ENCODE data around the gene SCYL1. TPM values are rescaled to one million over a fixed set of nuclear protein-coding genes. Genes with fewer than 3 reads are reported as not detected.
A peak's percentile ranks its signal among the peaks of the same experiment; 100 is the strongest.

Gene SCYL1
- total RNA-seq, 1 experiment from 2014 or later = 54.7 TPM

DNA sequence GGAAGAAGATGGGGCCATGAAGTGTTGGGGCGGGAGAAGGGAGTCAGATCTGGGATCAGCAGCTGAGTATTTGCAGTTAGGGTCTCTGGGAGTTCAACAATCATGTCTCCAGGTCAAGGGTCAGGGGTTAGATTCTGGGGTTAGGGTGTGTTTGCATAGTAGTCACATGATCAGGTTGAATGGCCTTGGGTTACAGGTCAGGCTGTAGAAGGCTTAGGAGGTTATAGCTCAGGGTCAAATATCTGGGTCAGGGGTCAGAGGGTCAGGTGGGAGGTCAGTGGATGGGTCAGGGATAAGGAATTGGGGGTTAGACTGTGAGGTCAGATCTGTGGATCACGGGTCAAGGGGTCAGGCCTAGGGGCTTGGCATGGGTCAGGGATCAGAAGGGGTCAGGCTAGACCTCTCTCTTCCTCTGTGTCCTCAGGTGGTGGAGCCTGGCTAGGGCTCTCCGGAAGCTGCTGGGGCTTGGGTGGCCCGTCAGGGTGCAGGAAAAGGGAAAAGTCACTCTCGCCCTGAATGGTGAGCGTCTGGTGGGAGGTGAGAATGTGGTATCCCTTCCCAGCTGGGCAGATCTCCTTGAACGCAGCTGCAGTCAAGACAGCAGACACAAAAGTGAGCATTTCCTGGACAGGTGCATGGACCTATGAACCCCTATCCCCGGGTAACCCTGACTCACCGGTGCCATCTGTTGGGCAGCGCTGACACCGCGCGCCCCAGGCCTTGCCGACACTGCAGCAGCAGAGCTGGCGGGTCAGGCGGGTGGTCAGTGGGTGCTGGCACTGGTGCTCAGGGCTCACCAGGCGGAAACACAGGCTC is 26.9 kb downstream of the SCYL1 start:
- Histone ChIP-seq H3K23me2 (ENCODE audit: insufficient read length, low read depth, low read length, poor library complexity, severe bottlenecking) (no peaks in the 10 kb centered on the region), H4K91ac (ENCODE audit: insufficient read length, low read depth, low read length) (no peak overlapping the region), H3K18ac (ENCODE audit: insufficient read length, low read depth, low read length) (no peak overlapping the region), H3K23ac (ENCODE audit: insufficient read length, low read depth, low read length) (no peak overlapping the region), H3K79me2 (ENCODE audit: insufficient read depth, low read length) (no peaks in the 10 kb centered on the region), H4K5ac (ENCODE audit: insufficient read length, low read depth, low read length) (no peak overlapping the region), H3K14ac (ENCODE audit: insufficient read depth, low read length) (no peak overlapping the region), H4K8ac (replicated peaks; ENCODE audit: insufficient read length, low read depth, low read length) (no peak overlapping the region), H2BK20ac (ENCODE audit: low read depth, low read length, poor library complexity, severe bottlenecking) (no peak overlapping the region), H3K9ac (ENCODE audit: extremely low read depth, insufficient read length, low read length) (no peak overlapping the region), H3K79me1 (ENCODE audit: insufficient read depth, low read depth, low read length, poor library complexity, severe bottlenecking) (no peaks in the 10 kb centered on the region), H2AFZ (ENCODE audit: low read length) (no peak overlapping the region), H3K9me3 (ENCODE audit: control insufficient read depth, low read depth, low read length) (no peaks in the 10 kb centered on the region), H3K4ac (ENCODE audit: low read depth, low read length) (no peak overlapping the region), H3K4me1 (ENCODE audit: insufficient read depth, low read length) (peaks cover 6% of the 10 kb centered on the region; the same call in 1 of the 2 replicates), H4K20me1 (ENCODE audit: control insufficient read depth, insufficient read depth, insufficient read length) (no peaks in the 10 kb centered on the region), H2BK12ac (ENCODE audit: insufficient read length, low read depth, low read length) (no peak overlapping the region), H2BK15ac (ENCODE audit: low read depth, low read length) (no peak overlapping the region), H3K27me3 (ENCODE audit: insufficient read depth, low read length) (no peaks in the 10 kb centered on the region; the same call in 1 of the 2 replicates), H2AK5ac (ENCODE audit: insufficient read length, low read length) (no peak overlapping the region), H2BK5ac (ENCODE audit: insufficient read length, low read length) (no peak overlapping the region), H3K4me2 (ENCODE audit: insufficient read depth, insufficient read length, low read length) (no peak overlapping the region), H3T11ph (ENCODE audit: low read length) (no peak overlapping the region), H3K56ac (ENCODE audit: insufficient read length, low read depth, low read length) (no peak overlapping the region), H2BK120ac (ENCODE audit: low read depth, low read length, poor library complexity, severe bottlenecking) (no peak overlapping the region), H3K27ac (ENCODE audit: insufficient read length, low read depth, low read length) (no peak overlapping the region)
- TF ChIP-seq, protein P1, sequence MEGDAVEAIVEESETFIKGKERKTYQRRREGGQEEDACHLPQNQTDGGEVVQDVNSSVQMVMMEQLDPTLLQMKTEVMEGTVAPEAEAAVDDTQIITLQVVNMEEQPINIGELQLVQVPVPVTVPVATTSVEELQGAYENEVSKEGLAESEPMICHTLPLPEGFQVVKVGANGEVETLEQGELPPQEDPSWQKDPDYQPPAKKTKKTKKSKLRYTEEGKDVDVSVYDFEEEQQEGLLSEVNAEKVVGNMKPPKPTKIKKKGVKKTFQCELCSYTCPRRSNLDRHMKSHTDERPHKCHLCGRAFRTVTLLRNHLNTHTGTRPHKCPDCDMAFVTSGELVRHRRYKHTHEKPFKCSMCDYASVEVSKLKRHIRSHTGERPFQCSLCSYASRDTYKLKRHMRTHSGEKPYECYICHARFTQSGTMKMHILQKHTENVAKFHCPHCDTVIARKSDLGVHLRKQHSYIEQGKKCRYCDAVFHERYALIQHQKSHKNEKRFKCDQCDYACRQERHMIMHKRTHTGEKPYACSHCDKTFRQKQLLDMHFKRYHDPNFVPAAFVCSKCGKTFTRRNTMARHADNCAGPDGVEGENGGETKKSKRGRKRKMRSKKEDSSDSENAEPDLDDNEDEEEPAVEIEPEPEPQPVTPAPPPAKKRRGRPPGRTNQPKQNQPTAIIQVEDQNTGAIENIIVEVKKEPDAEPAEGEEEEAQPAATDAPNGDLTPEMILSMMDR (conservative IDR thresholded peaks at IDR 0.05) = peak; percentile 74
- DNase-seq = peak; percentile 83
- no CpG with 5 or more reads among the region's 17 CpGs for WGBS (ENCODE audit: extremely low coverage, insufficient read length, low lambda C conversion rate)
- Mint-ChIP-seq H3K9me3 (no peaks in the 10 kb centered on the region; a peak in 1 of 5 replicates), H3K36me3 (ENCODE audit: insufficient read depth in 1 of 3, low read depth in 3 of 3) (no peaks in the 10 kb centered on the region), H3K4me1 (peaks cover 37 to 59% of the 10 kb centered on the region in 2 experiments), H3K4me3 (peak overlapping the region in 1 of 2 experiments; percentile 56; a peak in 3 of 5 replicates), H3K27ac (no peak overlapping the region; a peak in 2 of 7 replicates), H3K27me3 (ENCODE audit: low read depth) (peaks cover 76% of the 10 kb centered on the region)
